AG09309 (cell line): ENCODE data around the gene ZFYVE27.

Experiments used
- DNase-seq: peaks from one replicate; pipeline ENCODE4 v3.0.0-alpha.2; 2010; ENCODE audit warnings: low read depth
- H3K4me3 ChIP-seq: 2 replicates; pipeline ENCODE4 v1.5.1; 2011; ENCODE audit warnings: mild to moderate bottlenecking, low read depth, low read length, moderate library complexity; ENCODE audit not compliant: control insufficient read depth
- TF ChIP-seq, protein P1 (sequence below): IDR thresholded peaks from 2 replicates; pipeline ENCODE4 v1.5.1; 2011; ENCODE audit warnings: mild to moderate bottlenecking, low read depth, low read length, inconsistent platforms; ENCODE audit not compliant: insufficient read depth, control insufficient read depth; ENCODE audit errors: missing control alignments

ZFYVE27 gene

DNA sequence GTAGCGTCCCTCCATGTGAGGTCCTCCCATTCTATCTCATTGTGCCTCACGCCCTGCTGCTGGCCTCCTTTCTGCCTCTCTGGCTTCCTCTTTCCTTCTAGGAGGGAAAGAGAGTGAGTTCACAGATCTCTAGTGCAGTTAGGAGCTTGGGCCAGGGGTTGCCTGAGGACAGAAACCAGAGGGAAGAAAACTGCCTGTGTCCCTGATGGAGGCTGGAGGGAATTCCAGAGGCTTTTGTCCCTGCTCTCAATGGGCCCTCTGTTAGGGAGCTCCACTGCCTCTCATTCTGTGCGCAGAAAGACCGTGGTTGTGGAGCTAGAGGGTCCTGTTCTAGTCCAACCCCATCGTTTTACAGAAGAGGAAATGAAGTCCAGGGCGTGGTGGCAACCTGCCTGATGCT, 18.8 kb upstream of the ZFYVE27 start:
- TF ChIP-seq, protein P1, sequence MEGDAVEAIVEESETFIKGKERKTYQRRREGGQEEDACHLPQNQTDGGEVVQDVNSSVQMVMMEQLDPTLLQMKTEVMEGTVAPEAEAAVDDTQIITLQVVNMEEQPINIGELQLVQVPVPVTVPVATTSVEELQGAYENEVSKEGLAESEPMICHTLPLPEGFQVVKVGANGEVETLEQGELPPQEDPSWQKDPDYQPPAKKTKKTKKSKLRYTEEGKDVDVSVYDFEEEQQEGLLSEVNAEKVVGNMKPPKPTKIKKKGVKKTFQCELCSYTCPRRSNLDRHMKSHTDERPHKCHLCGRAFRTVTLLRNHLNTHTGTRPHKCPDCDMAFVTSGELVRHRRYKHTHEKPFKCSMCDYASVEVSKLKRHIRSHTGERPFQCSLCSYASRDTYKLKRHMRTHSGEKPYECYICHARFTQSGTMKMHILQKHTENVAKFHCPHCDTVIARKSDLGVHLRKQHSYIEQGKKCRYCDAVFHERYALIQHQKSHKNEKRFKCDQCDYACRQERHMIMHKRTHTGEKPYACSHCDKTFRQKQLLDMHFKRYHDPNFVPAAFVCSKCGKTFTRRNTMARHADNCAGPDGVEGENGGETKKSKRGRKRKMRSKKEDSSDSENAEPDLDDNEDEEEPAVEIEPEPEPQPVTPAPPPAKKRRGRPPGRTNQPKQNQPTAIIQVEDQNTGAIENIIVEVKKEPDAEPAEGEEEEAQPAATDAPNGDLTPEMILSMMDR = no peak
- no peak overlapping the region for H3K4me3 ChIP-seq
- no peak for DNase-seq

DNA sequence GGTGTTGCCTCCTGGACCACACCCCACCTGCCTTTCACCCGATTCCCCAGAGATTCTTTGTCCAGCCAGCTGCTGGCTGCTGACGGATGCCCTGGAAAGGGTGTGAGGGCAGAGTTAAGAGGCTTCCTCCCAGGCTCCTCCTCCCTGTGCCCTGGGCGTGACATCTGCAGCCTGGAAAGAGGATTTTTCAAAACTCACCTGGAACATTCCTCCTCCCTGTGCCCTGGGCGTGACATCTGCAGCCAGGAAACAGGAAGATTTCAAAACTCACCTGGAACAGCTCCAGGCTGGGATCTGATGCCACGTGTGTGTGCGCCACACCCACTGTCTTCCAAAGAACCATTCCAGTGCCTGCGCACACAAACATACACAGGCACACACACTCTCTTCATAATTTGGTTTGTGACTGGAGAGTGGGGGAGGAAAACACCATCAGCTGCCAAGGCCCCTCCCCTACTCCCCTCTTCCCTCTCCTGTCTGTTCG, 18.2 kb upstream of the ZFYVE27 start:
- no peak overlapping the region for H3K4me3 ChIP-seq
- DNase-seq = no peak
- TF ChIP-seq, protein P1 = no peak

DNA sequence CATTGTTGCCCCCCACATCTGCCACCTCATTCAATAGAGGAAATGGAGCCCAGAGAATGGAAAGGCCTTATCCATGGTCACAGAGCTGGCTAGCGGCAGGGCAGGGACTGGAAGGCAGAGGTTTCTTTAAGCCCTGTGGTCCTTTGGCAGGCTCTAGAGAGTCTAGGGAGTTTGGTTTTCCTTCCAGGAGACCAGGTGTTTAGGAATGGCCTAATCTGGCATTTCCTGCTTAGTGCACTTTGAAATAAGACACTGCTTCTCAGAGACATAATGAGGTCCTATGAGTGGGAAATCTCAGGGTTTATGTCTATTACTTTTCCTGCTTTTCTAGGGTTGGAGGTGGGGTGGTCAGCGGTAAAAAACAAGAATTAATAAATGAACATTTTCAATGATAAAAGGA, 17.3 kb upstream of the ZFYVE27 start:
- H3K4me3 ChIP-seq = no peak overlapping the region
- TF ChIP-seq, protein P1 = no peak

DNA sequence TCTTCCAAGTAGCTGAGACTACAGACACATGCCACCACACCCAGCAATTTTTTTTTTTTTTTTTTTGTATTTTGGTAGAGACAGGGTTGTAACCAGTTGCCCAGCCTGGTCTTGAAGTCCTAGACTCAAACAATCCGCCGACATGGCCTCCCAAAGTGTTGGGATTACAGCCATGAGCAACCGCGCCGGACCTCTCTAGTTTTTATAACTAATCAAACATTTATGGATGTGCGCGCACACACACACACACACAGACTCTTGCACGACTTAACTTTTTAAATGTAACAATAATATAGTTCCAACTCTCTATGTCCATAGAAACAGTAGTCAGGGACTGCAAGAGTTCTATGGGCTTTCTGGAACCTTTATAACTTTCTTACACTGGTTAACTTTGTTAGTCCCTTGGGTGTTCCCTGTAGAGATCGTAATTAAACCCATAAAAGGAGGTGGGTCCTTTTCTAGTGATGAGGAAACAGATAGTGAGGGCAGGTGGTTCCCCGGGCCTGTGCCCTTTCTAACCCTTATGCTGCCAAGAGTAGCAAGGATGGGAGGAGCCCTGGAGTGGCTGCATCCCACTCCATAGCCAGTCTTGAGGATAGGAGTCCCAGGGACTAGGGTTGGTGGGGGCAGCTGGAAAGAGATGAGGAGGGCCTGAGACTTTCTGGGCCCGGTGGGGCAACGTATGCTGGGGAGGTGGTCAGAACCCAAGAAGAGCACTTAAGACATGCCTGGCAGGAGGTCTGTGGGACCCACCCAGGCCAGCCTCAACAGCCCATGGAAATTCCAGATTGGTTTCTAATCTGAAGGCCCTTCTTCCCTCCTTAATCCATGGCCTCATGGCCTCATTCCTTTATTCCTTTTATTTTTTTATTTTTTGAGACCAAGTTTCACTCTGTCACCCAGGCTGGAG, 14.8 kb upstream of the ZFYVE27 start:
- no peak for DNase-seq
- no peak overlapping the region for H3K4me3 ChIP-seq
- TF ChIP-seq, protein P1 = no peak

More for the DNA sequence above, 17.3 kb upstream of the ZFYVE27 start:
- no peak for DNase-seq

DNA sequence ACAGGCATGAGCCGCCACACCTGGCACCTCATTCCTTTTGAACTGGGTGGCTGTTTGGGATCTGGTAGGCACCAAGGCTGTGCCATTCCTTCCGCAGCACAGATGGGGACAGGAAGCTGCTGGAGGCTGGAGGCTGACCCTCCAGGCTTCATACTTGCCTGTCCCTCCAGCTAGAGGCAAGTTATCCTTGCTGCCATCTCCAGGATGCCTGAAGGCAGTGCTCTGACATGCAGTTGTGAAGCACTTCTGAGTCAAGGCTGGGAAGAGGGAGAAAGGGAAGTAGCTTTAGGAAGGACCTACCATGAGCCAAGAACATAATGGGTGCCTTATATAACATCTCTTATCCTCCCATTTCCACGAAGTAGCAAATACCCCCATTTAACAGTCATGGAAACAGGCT, 13.9 kb upstream of the ZFYVE27 start:
- TF ChIP-seq, protein P1 = no peak
- H3K4me3 ChIP-seq = no peak overlapping the region
- DNase-seq = no peak

DNA sequence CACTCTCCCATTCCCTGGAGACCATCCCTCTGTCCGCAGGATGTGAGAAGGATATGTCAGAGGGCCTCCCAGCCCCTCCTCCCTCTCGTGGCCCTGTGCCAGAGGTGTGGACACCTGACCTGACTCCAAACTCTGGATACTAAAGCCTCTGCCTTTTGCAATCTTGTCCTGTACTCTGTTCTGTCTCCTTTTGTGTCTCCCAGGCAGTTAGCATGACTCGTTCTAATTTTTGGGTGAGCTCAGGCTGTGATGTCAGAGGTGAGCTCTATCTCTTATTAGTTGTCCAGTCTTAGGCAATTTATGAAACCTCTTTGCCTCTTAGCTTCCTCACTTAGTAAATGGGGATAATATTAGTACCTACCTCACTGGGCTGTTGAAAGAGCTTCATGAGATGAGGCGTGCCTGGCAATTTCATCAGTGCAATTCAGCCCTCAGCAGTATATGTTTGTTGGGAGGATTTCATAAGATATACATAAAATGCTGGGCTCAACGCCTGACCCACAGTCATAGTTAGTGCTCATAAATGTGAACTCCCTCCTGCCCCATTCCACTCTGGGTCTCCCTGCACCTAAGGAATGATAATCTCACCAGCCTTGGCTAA, 12.5 kb upstream of the ZFYVE27 start:
- no peak overlapping the region for H3K4me3 ChIP-seq
- DNase-seq = no peak
- TF ChIP-seq, protein P1 = no peak
